HepG2 (cell line): ENCODE measurements around the gene ATG2B. TPM values are rescaled to one million over a fixed set of nuclear protein-coding genes. Genes with fewer than 3 reads are reported as not detected.

Experiments used
- ATAC-seq: fragments of 200-7000 bp; cut with Tn5 transposase; 3 replicates; pipeline ENCODE4 v1.9.1; 2020; ENCODE audit warnings: mild to moderate bottlenecking, moderate library complexity
- BruUV-seq: library from RNA; stranded (reverse); fragments of 400-500 nt; replicated peaks from 2 replicates; lab custom pipeline; 2021; lab: Mats Ljungman, UMichigan
- CTCF ChIA-PET: fragments of 300-600 bp; formaldehyde crosslinking; extraction: SDS; loops from one replicate; lab custom pipeline; 2021; ENCODE audit warnings: low total read pairs, inconsistent platforms, low intra/inter-chr PET ratio; lab: Yijun Ruan, JAX
- POLR2A ChIA-PET: fragments of 350-600 bp; sonication (Branson Sonifier 250); formaldehyde crosslinking; loops from one replicate; lab custom pipeline; 2020; ENCODE audit warnings: antibody characterized with exemption, inconsistent platforms; lab: Yijun Ruan, JAX
- DNase-seq: peaks from one replicate; pipeline ENCODE4 v3.0.0-alpha.2; 2015; ENCODE audit warnings: low spot score
- FAIRE-seq: peaks from 3 replicates; lab custom pipeline; 2011; peaks lifted over from hg19 to GRCh38; lab: Jason Lieb, UNC
- H2AFZ ChIP-seq: one replicate; pipeline ENCODE4 v1.6.1; 2011; ENCODE audit warnings: low read length, inconsistent platforms
- H3K27ac ChIP-seq: fragments of 300-600 bp; 3 replicates; pipeline ENCODE4 v1.8.0; 2011; ENCODE audit warnings: mixed run types, mild to moderate bottlenecking, mixed read lengths, low read length, inconsistent platforms; ENCODE audit not compliant: insufficient read depth; ENCODE audit errors: extremely low read length
- H3K27me3 ChIP-seq, 2 experiments: fragments of 200-600 bp in 1 of 2; 2 replicates in 1 of 2; 3 replicates in 1 of 2; pipeline versions ENCODE4 v1.6.0 to v1.8.0; 2011; ENCODE audit warnings: low read length in 2 of 2, mild to moderate bottlenecking in 2 of 2, moderate library complexity in 2 of 2, inconsistent platforms in 1 of 2; ENCODE audit not compliant: insufficient read depth in 2 of 2, control insufficient read depth in 1 of 2
- H3K36me3 ChIP-seq, 2 experiments: fragments of 200-600 bp in 1 of 2; replicated peaks in 1 of 2; 2 replicates in 1 of 2; 3 replicates in 1 of 2; pipeline versions ENCODE4 v1.5.1 to v1.8.0; 2011; ENCODE audit warnings: low read length in 2 of 2, inconsistent platforms in 1 of 2; ENCODE audit not compliant: insufficient read depth in 2 of 2, control insufficient read depth in 1 of 2
- H3K4me1 ChIP-seq: 2 replicates; pipeline ENCODE4 v1.5.1; 2012; ENCODE audit warnings: low read length, inconsistent platforms; ENCODE audit not compliant: insufficient read depth
- H3K4me2 ChIP-seq: 2 replicates; pipeline ENCODE4 v1.6.0; 2011; ENCODE audit warnings: low read depth, low read length, inconsistent platforms
- H3K4me3 ChIP-seq, 3 experiments: fragments of 200-600 bp in 1 of 3; sonication (generic), shearing (Covaris generic) in 1 of 3; replicated peaks in 1 of 3; 2 replicates each; pipeline ENCODE4 v1.5.1; 2011 to 2016; ENCODE audit warnings: low read length in 3 of 3, inconsistent platforms in 2 of 3, low read depth in 2 of 3, mild to moderate bottlenecking in 2 of 3, control low read depth in 1 of 3, mixed read lengths in 1 of 3; ENCODE audit not compliant: insufficient read depth in 1 of 3
- H3K79me2 ChIP-seq: one replicate; pipeline ENCODE4 v1.6.1; 2011; ENCODE audit warnings: low read length, inconsistent platforms; ENCODE audit not compliant: insufficient read depth
- H3K9ac ChIP-seq: 2 replicates; pipeline ENCODE4 v1.6.0; 2011; ENCODE audit warnings: mild to moderate bottlenecking, low read depth, low read length, inconsistent platforms; ENCODE audit not compliant: insufficient read depth
- H3K9me3 ChIP-seq: 2 replicates; pipeline ENCODE4 v1.5.1; 2012; ENCODE audit warnings: mild to moderate bottlenecking, low read length
- H4K20me1 ChIP-seq: 2 replicates; pipeline ENCODE4 v1.6.0; 2011; ENCODE audit warnings: inconsistent platforms, mild to moderate bottlenecking, low read length, moderate library complexity; ENCODE audit not compliant: insufficient read depth
- CTCF ChIP-seq: sonication (generic); formaldehyde crosslinking; IDR thresholded peaks from 2 replicates; pipeline ENCODE4 v1.5.0; 2020; ENCODE audit warnings: mild to moderate bottlenecking, missing genetic modification reagents, moderate library complexity
- MNT ChIP-seq: fragments of 450-650 bp; IDR thresholded peaks from 2 replicates; pipeline ENCODE4 v1.6.1; 2016
- MXD1 ChIP-seq: sonication (generic); formaldehyde crosslinking; IDR thresholded peaks from 2 replicates; pipeline ENCODE4 v1.4.0; 2020; ENCODE audit warnings: mild to moderate bottlenecking, missing genetic modification reagents
- NR3C1 ChIP-seq: sonication (generic); formaldehyde crosslinking; IDR thresholded peaks from 2 replicates; pipeline ENCODE4 v1.4.0; 2020; ENCODE audit warnings: missing genetic modification reagents
- SKIL ChIP-seq: sonication (generic); formaldehyde crosslinking; IDR thresholded peaks from 2 replicates; pipeline ENCODE4 v1.8.0; 2022; ENCODE audit warnings: missing genetic modification reagents, mild to moderate bottlenecking, moderate library complexity, borderline replicate concordance
- STAG1 ChIP-seq: sonication (generic); formaldehyde crosslinking; IDR thresholded peaks from 2 replicates; pipeline ENCODE4 v1.4.0; 2020; ENCODE audit warnings: missing genetic modification reagents
- ZBTB37 ChIP-seq: sonication (generic); formaldehyde crosslinking; IDR thresholded peaks from 2 replicates; pipeline ENCODE4 v1.4.0; 2020; ENCODE audit warnings: mild to moderate bottlenecking, missing genetic modification reagents
- ZC3H13 ChIP-seq: sonication (generic); formaldehyde crosslinking; IDR thresholded peaks from 2 replicates; pipeline ENCODE4 v1.8.1; 2023; ENCODE audit warnings: mild to moderate bottlenecking, missing genetic modification reagents, moderate library complexity
- ZKSCAN5 ChIP-seq: sonication (generic); formaldehyde crosslinking; IDR thresholded peaks from 2 replicates; pipeline ENCODE4 v1.5.1; 2020; ENCODE audit warnings: mild to moderate bottlenecking, missing genetic modification reagents
- WGBS: methylation state at CpG from one replicate; pipeline ENCODE4 v1.1.6; 2017; ENCODE audit warnings: low lambda C conversion rate; 5-methylcytosine and 5-hydroxymethylcytosine counted together
- in situ Hi-C: cut with HindIII; loops from 2 replicates; pipeline ENCODE4 v1.10.0; 2017; ENCODE audit warnings: low pct_unique_long_range_greater_than_20kb; ENCODE audit not compliant: extremely low pct_ligation_motif_present
- intact Hi-C: fragments of 100-400 bp; cut with micrococcal nuclease; formaldehyde crosslinking; loops from one replicate; pipeline ENCODE4 v1.10.0; 2022; ENCODE audit not compliant: unreplicated experiment
- polyA plus RNA-seq, 8 experiments: library from polyadenylated mRNA; depleted of rRNA in 3 of 8; stranded (reverse) in 7 of 8; unstranded in 1 of 8; fragments of >200 nt; fragmentation: Illumina TruSeq in 4 of 8; extraction: Trizol in 4 of 8; gene quantifications; 2 replicates each; pipeline versions ENCODE4 v1.2.1 to v1.2.3, GENCODE V29; 2011 to 2016; ENCODE audit warnings: low read depth in 4 of 8, missing spikeins in 1 of 8, mixed read lengths in 1 of 8; ENCODE audit not compliant: insufficient read depth in 1 of 8
- total RNA-seq, 5 experiments: library from RNA; depleted of rRNA; stranded (reverse); fragments of >200 nt; fragmentation: Illumina TruSeq; extraction: Trizol; gene quantifications; 2 replicates each; pipeline ENCODE4 v1.2.3, GENCODE V29; 2016; ENCODE audit warnings: low read depth in 1 of 5

ATG2B gene
- total and polyA plus RNA-seq, 2 of the 13 experiments (the other 11 are each of a cell fraction or from before 2014, with no cell fraction given), result 7.4 to 7.5 TPM

- Histone ChIP-seq H3K27ac (no peak overlapping the region), H3K79me2 (no peaks in the 10 kb centered on the region), H4K20me1 (no peaks in the 10 kb centered on the region), H3K36me3 (peaks cover 0 to 4% of the 10 kb centered on the region in 2 experiments; a peak in 1 of 5 replicates), H3K4me1 (peaks cover 11% of the 10 kb centered on the region), H2AFZ (no peak overlapping the region), H3K4me3 (no peak overlapping the region), H3K9me3 (peaks cover 4% of the 10 kb centered on the region; the same call in 1 of the 2 replicates), H3K4me2 (no peak overlapping the region), H3K9ac (no peak overlapping the region), H3K27me3 (no peaks in the 10 kb centered on the region)
- DNase-seq (no peak), FAIRE-seq (no peak), ATAC-seq (no peak)
- intact Hi-C loops (no loop called here), in situ Hi-C loops (no loop called here)
- CTCF ChIA-PET, result no interaction called here
- WGBS, result 75% methylated on average over 4 of the region's 4 CpGs
- TF ChIP-seq ZBTB37 (CRISPR knock-in tag), result no peak
- peak; percentile 24 for TF ChIP-seq STAG1 (CRISPR knock-in tag)
- no peak for TF ChIP-seq NR3C1
- TF ChIP-seq CTCF (CRISPR knock-in tag), result peak; percentile 29; the same call in 1 of the 2 replicates
- no TSS peak for BruUV-seq
- POLR2A ChIA-PET, result no interaction called here
Observed at GRCh38 chr14:96281486-96281885, 81.7 kb downstream of the ATG2B start.

- ChIA-PET POLR2A (no interaction called here), CTCF (no interaction called here)
- no peak for FAIRE-seq
- Histone ChIP-seq H3K36me3 (no peaks in the 10 kb centered on the region), H3K4me2 (no peak overlapping the region), H3K9me3 (peaks cover 4% of the 10 kb centered on the region; the same call in 1 of the 2 replicates), H2AFZ (no peak overlapping the region), H3K27ac (no peak overlapping the region), H3K27me3 (no peaks in the 10 kb centered on the region), H3K79me2 (no peaks in the 10 kb centered on the region), H4K20me1 (no peaks in the 10 kb centered on the region), H3K4me3 (no peak overlapping the region), H3K4me1 (peaks cover 9% of the 10 kb centered on the region), H3K9ac (no peak overlapping the region)
- no peak for ATAC-seq
- intact Hi-C loops, result no loop called here
- in situ Hi-C loops, result no loop called here
- 96% methylated on average over 2 of the region's 2 CpGs for WGBS
- DNase-seq, result no peak
- no TSS peak for BruUV-seq
- TF ChIP-seq MNT (peak; percentile 80), SKIL (no peak), ZC3H13 (no peak), ZKSCAN5 (CRISPR knock-in tag) (no peak), MXD1 (CRISPR knock-in tag) (no peak)
Observed at GRCh38 chr14:96280104-96280503, 83.0 kb downstream of the ATG2B start.
